ENCODE measurements around the gene FNIP1. TPM values are rescaled to one million over a fixed set of nuclear protein-coding genes. Genes with fewer than 3 reads are reported as not detected.

The FNIP1 gene
- total and polyA plus RNA-seq, 2 donors from 2014 or later = 2.9 to 31.1 TPM

DNA sequence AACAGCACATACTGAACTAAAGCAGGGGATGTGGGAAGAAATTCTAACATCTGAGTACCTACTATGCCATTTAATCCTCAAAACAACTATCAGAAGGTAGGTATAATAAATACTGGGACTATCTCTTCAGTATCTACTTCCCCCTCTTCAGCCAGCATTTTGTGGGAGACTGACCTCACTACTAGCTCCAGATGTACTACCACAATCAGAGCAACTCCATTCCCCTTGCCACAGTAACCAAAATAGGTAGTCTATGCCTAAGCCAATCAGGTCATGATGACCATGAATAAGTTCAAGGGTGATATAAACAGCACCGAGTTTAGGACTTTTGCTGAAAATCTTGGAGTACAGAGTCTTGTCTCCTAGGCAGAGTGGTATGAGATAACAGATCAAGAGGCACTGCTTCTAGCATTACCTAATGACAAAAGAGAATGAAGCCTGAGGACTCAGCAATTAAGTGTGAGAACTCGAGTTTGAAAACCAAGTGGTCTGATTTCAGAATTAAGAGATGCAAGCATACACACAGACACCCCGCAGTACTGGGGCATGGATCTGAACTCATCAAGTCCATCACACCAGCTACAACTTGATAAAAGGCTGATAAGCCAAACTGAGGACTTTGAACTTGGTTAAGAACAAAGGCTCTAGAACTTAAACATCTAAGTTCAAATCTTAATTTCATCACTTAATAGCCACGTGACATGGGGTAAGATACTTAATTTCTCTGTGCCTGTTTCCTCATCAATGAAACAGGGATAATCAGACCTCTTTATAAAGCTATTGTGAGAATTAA is 9.7 kb downstream of the FNIP1 start:
- DNase-seq = no peak
- intact Hi-C loops (cut with DNase I) = no loop called here
- no peak overlapping the region for H3K27ac ChIP-seq (ENCODE audit: low read depth in 2 of 2, low read length in 2 of 2)
- H3K27me3 ChIP-seq (ENCODE audit: control insufficient read depth, insufficient read depth, low read length) = no peaks in the 10 kb centered on the region
- FAIRE-seq = no peak
- no peaks in the 10 kb centered on the region for H3K36me3 ChIP-seq (ENCODE audit: control insufficient read depth in 2 of 3, insufficient read depth in 3 of 3, low read length in 3 of 3)
- H3K4me3 ChIP-seq (ENCODE audit: low read length in 3 of 3) = no peak overlapping the region
- TF ChIP-seq, protein P1, sequence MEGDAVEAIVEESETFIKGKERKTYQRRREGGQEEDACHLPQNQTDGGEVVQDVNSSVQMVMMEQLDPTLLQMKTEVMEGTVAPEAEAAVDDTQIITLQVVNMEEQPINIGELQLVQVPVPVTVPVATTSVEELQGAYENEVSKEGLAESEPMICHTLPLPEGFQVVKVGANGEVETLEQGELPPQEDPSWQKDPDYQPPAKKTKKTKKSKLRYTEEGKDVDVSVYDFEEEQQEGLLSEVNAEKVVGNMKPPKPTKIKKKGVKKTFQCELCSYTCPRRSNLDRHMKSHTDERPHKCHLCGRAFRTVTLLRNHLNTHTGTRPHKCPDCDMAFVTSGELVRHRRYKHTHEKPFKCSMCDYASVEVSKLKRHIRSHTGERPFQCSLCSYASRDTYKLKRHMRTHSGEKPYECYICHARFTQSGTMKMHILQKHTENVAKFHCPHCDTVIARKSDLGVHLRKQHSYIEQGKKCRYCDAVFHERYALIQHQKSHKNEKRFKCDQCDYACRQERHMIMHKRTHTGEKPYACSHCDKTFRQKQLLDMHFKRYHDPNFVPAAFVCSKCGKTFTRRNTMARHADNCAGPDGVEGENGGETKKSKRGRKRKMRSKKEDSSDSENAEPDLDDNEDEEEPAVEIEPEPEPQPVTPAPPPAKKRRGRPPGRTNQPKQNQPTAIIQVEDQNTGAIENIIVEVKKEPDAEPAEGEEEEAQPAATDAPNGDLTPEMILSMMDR (IDR thresholded peaks at IDR 0.05; ENCODE audit: borderline replicate concordance, extremely low read depth, insufficient read depth) = no peak
- H3K9me3 ChIP-seq (ENCODE audit: control insufficient read depth in 2 of 3, insufficient read depth in 1 of 3, low read length in 3 of 3) = no peaks in the 10 kb centered on the region
- peaks cover 0 to 10% (median 0%) of the 10 kb centered on the region in 3 donors for H3K4me1 ChIP-seq (ENCODE audit: control insufficient read depth in 2 of 3, insufficient read depth in 2 of 3, low read depth in 1 of 3, low read length in 3 of 3)
- H3K9ac ChIP-seq (ENCODE audit: low read length in 3 of 3) = no peak overlapping the region

DNA sequence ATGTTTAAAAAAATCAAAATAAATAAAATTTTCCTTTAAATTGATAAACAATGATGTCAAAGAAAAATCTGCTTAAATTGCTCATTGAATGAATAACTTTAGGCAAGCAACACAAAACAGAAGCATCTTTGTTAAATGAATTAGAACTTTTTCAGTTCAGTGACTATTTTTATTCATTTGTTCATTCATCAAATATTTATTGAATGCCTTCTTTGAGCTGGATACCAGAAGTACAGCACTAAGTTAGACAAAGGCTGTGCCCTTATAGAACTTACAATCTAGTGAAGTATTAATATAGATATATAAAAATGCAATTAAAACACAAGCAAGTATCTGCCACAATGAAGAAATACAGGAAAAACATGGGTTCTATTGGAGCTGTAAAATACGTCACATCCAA is 10.8 kb downstream of the FNIP1 start:
- H3K27me3 ChIP-seq (ENCODE audit: control insufficient read depth, insufficient read depth, low read length) = no peaks in the 10 kb centered on the region
- no peaks in the 10 kb centered on the region for H3K9me3 ChIP-seq (ENCODE audit: control insufficient read depth in 2 of 3, insufficient read depth in 1 of 3, low read length in 3 of 3)
- H3K4me1 ChIP-seq (ENCODE audit: control insufficient read depth in 2 of 3, insufficient read depth in 2 of 3, low read depth in 1 of 3, low read length in 3 of 3) = peaks cover 0 to 10% (median 0%) of the 10 kb centered on the region in 3 donors
- FAIRE-seq (no peak), DNase-seq (no peak)
- no peaks in the 10 kb centered on the region for H3K36me3 ChIP-seq (ENCODE audit: control insufficient read depth in 2 of 3, insufficient read depth in 3 of 3, low read length in 3 of 3)
- TF ChIP-seq, protein P1 (IDR thresholded peaks at IDR 0.05; ENCODE audit: borderline replicate concordance, extremely low read depth, insufficient read depth) = no peak
- intact Hi-C loops (cut with DNase I) = no loop called here
- no peak overlapping the region for H3K4me3 ChIP-seq (ENCODE audit: low read length in 3 of 3)
- H3K27ac ChIP-seq (ENCODE audit: low read depth in 2 of 2, low read length in 2 of 2) = no peak overlapping the region
- no peak overlapping the region for H3K9ac ChIP-seq (ENCODE audit: low read length in 3 of 3)

DNA sequence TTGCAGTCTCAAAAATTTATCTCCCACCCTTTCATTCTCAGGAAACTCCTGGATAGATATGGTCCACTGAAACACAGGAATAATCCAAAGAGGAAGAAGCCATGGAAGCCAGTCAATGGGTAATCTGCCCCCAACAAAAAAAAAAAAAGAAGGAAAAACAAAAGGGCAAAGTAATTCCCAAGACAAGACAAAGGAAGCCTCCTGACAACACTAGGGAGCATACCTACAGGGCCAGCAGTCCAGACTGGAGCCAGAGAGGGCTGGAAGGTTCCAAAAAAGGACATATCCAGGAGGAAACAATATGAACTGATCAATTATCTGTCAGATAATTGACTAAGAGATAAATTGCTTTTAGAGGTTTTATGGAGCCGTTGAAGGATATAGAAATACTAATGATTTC is 12.9 kb downstream of the FNIP1 start:
- no peak for DNase-seq
- intact Hi-C loops (cut with DNase I) = no loop called here
- no peaks in the 10 kb centered on the region for H3K36me3 ChIP-seq (ENCODE audit: control insufficient read depth in 2 of 3, insufficient read depth in 3 of 3, low read length in 3 of 3)
- H3K27me3 ChIP-seq (ENCODE audit: control insufficient read depth, insufficient read depth, low read length) = no peaks in the 10 kb centered on the region
- no peak overlapping the region for H3K9ac ChIP-seq (ENCODE audit: low read length in 3 of 3)
- TF ChIP-seq, protein P1 (IDR thresholded peaks at IDR 0.05; ENCODE audit: borderline replicate concordance, extremely low read depth, insufficient read depth) = no peak
- no peaks in the 10 kb centered on the region for H3K9me3 ChIP-seq (ENCODE audit: control insufficient read depth in 2 of 3, insufficient read depth in 1 of 3, low read length in 3 of 3)
- H3K4me1 ChIP-seq (ENCODE audit: control insufficient read depth in 2 of 3, insufficient read depth in 2 of 3, low read depth in 1 of 3, low read length in 3 of 3) = peaks cover 0 to 10% (median 0%) of the 10 kb centered on the region in 3 donors
- H3K4me3 ChIP-seq (ENCODE audit: low read length in 3 of 3) = no peak overlapping the region
- no peak overlapping the region for H3K27ac ChIP-seq (ENCODE audit: low read depth in 2 of 2, low read length in 2 of 2)
- no peak for FAIRE-seq
